GM19395 (cell line): ENCODE results near the gene IGFBP5.

Experiments used
- ATAC-seq: cut with Tn5 transposase; IDR thresholded peaks from one replicate; pipeline ENCODE4 v1.9.1; 2021; ENCODE audit warnings: mild to moderate bottlenecking, moderate library complexity; ENCODE audit not compliant: unreplicated experiment

The IGFBP5 gene

GRCh38 chr2:216670266-216671080 lies 24.9 kb downstream of the IGFBP5 start:
- no peak for ATAC-seq

GRCh38 chr2:216666461-216667233 lies 28.7 kb downstream of the IGFBP5 start:
- ATAC-seq: peak; percentile 90

GRCh38 chr2:216665717-216666116 lies 29.6 kb downstream of the IGFBP5 start:
- ATAC-seq: no peak

- no peak for ATAC-seq
These were observed 30.1 kb downstream of the IGFBP5 start for GRCh38 chr2:216665242-216665641.

GRCh38 chr2:216664593-216665034 lies 30.7 kb downstream of the IGFBP5 start:
- no peak for ATAC-seq

- ATAC-seq: no peak
These were observed 31.5 kb downstream of the IGFBP5 start for GRCh38 chr2:216663846-216664245.

- no peak for ATAC-seq
These were observed 32.2 kb downstream of the IGFBP5 start for GRCh38 chr2:216663106-216663505.

GRCh38 chr2:216661639-216662375 lies 33.5 kb downstream of the IGFBP5 start:
- no peak for ATAC-seq

GRCh38 chr2:216661051-216661450 lies 34.3 kb downstream of the IGFBP5 start:
- ATAC-seq: no peak

GRCh38 chr2:216660496-216660895 lies 34.9 kb downstream of the IGFBP5 start:
- ATAC-seq: no peak

- no peak for ATAC-seq
These were observed 36.1 kb downstream of the IGFBP5 start for GRCh38 chr2:216659276-216659675.

GRCh38 chr2:216658757-216659156 lies 36.6 kb downstream of the IGFBP5 start:
- no peak for ATAC-seq

GRCh38 chr2:216657980-216658379 lies 37.4 kb downstream of the IGFBP5 start:
- ATAC-seq: no peak

- no peak for ATAC-seq
These were observed 38.1 kb downstream of the IGFBP5 start for GRCh38 chr2:216657086-216657855.

GRCh38 chr2:216654528-216655052 lies 40.8 kb downstream of the IGFBP5 start:
- ATAC-seq: no peak

GRCh38 chr2:216653931-216654365 lies 41.4 kb downstream of the IGFBP5 start:
- ATAC-seq: no peak

- ATAC-seq: no peak
These were observed 42.1 kb downstream of the IGFBP5 start for GRCh38 chr2:216653093-216653799.

GRCh38 chr2:216652566-216652965 lies 42.8 kb downstream of the IGFBP5 start:
- no peak for ATAC-seq

- ATAC-seq: no peak
These were observed 43.9 kb downstream of the IGFBP5 start for GRCh38 chr2:216651351-216651881.
